ENCODE data around the gene ZNF169.

Gene ZNF169

DNA sequence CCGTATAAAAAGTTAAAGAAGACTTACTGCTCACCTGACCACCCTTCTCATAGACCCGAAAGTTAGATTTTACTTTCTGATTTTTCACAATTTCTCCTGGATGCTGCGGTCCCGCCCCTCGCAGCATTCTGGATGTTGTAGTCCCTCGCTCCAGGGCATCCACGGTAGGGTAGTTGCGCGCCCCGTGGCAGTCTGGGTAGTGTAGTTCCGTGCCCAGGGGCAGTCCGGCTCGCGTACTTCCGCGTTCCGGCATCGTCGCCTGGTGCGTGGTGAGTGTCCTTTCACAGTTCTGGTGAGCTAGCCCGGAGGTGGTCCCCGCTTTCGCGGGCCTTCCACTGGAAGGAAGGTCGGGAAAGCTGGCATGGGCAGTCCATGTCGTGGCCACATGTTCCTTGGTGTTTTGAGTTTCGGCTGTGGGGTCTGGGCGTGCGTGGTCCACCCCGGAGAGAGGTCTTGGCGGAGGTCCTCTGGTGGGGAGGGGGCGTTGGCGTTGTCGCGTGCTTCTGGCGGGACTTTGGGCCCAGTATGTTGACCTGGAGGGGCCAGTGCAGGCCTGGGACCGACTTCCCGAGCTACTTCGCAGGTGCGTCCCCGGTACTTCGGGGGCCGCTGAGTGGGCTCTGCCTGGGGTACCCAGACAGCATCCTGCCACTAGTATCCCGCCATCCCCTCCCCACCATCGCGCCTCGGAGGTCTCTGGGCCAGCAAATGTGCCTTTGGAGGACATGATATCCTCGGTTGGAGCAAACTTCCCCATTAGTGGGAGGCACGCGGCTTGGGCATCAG is at the start of gene ZNF169:
ZNF169 (plus strand) TSS at position 222 of the 786 bp plus-strand sequence. CDS start 19,515 bp downstream, outside the sequence.
- H3K4me3 ChIP-seq (ENCODE audit: low read depth, low read length): peak within 1 kb of the TSS; percentile 99
- TF ChIP-seq CTCF (IDR thresholded peaks at IDR 0.05; ENCODE audit: low read depth, low read length, missing control alignments): no peak
- H3K36me3 ChIP-seq (replicated peaks): no peaks in the 10 kb centered on the region
- in situ Hi-C loops (cut with HindIII; ENCODE audit: low pct_ligation_motif_present, low sequenced_read_pairs): no loop called here
- H3K27ac ChIP-seq: peak within 1 kb of the TSS; percentile 58
- no peaks in the 10 kb centered on the region for H3K27me3 ChIP-seq (replicated peaks)
- peak; percentile 91 for DNase-seq

DNA sequence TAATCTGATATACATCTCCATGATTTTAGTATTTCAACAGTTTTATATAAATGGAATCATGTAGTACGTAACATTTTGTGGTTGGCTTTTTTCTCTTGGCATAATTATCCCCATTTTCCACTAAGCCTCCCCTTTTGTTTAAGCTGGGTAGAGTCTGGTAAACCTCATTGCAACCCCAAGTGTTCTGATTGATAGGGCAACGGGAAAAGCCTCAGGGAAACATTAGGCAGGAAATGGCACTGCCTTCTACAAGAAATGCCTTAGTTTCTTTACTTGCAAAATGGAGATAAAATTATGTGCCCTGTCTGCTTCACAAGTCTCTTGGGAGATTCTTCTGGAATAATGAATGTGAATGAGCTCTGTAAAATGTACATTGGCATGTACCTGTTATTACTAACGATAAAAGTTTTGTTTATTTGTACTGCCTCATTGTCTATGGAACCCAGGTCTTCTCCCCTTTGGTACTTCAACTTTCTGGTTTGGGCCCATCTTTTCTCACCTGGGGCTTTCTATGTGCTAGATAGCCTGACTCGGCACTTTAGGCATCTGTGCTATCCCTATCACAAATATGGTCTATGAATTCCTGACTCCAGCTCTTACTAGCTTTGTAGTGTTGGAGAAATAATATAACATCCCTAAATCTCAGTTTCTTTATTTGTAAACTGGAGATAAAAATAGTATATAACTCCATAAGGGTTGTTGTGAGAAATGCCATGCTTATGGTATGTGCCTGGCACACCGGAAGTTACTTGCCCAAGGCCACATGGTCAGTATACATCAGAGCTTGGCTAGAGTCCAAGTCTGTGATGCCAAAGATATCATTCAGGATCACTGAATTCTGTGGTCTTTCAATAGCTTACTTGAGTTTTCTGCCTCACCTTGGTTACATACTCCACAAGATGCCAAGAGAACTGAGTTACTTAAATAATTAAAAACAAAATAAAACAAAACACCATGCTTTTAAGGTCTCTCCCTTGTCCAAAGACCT is 48.2 kb upstream of the ZNF169 start:
- H3K27me3 ChIP-seq (replicated peaks): no peaks in the 10 kb centered on the region
- DNase-seq: no peak
- H3K4me3 ChIP-seq (ENCODE audit: low read depth, low read length): no peak overlapping the region
- in situ Hi-C loops (cut with HindIII; ENCODE audit: low pct_ligation_motif_present, low sequenced_read_pairs): no loop called here
- TF ChIP-seq CTCF (IDR thresholded peaks at IDR 0.05; ENCODE audit: low read depth, low read length, missing control alignments): no peak
- H3K27ac ChIP-seq: no peak overlapping the region
- H3K36me3 ChIP-seq (replicated peaks): no peaks in the 10 kb centered on the region

DNA sequence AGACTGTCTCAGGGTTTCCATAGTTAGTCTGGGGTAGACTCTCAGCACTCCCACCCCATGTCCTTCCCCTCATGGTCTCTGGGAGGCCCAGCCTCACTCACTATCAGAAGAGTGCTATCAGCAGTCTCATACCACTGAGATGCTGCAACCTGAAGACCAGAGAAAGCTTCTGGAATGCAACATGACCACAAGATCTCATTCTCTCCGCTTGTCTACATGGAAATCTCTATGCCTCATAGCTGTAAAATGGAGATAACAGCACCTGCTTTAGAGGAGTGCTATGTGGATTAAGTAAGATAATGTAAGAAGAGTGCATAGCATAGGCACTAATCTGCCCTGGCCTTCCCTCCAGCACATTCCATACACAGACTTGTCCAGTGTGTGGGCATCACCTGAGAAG is 47.0 kb upstream of the ZNF169 start:
- no peaks in the 10 kb centered on the region for H3K36me3 ChIP-seq (replicated peaks)
- no peaks in the 10 kb centered on the region for H3K27me3 ChIP-seq (replicated peaks)
- no peak for TF ChIP-seq CTCF (IDR thresholded peaks at IDR 0.05; ENCODE audit: low read depth, low read length, missing control alignments)
- peak; percentile 53 for DNase-seq
- in situ Hi-C loops (cut with HindIII; ENCODE audit: low pct_ligation_motif_present, low sequenced_read_pairs): no loop called here
- H3K27ac ChIP-seq: no peak overlapping the region
- H3K4me3 ChIP-seq (ENCODE audit: low read depth, low read length): no peak overlapping the region

GRCh38 chr9:94212531-94212930 is 46.6 kb upstream of the ZNF169 start:
- Histone ChIP-seq H3K27ac (no peak overlapping the region), H3K36me3 (replicated peaks) (no peaks in the 10 kb centered on the region), H3K4me3 (ENCODE audit: low read depth, low read length) (no peak overlapping the region), H3K27me3 (replicated peaks) (no peaks in the 10 kb centered on the region)
- DNase-seq: no peak
- TF ChIP-seq CTCF (IDR thresholded peaks at IDR 0.05; ENCODE audit: low read depth, low read length, missing control alignments): no peak
- in situ Hi-C loops (cut with HindIII; ENCODE audit: low pct_ligation_motif_present, low sequenced_read_pairs): no loop called here

GRCh38 chr9:94213511-94214124 is 45.5 kb upstream of the ZNF169 start:
- in situ Hi-C loops (cut with HindIII; ENCODE audit: low pct_ligation_motif_present, low sequenced_read_pairs): no loop called here
- H3K27me3 ChIP-seq (replicated peaks): no peaks in the 10 kb centered on the region
- no peaks in the 10 kb centered on the region for H3K36me3 ChIP-seq (replicated peaks)
- no peak overlapping the region for H3K4me3 ChIP-seq (ENCODE audit: low read depth, low read length)
- DNase-seq: peak; percentile 51
- TF ChIP-seq CTCF (IDR thresholded peaks at IDR 0.05; ENCODE audit: low read depth, low read length, missing control alignments): peak; percentile 79
- H3K27ac ChIP-seq: no peak overlapping the region
